Stimulated activated naive CD4-positive, alpha-beta T cell treated with Interleukin-2 at 50 U/mL for 16 hours (primary cell): ENCODE results near the gene SLC22A16.

Experiments used
- DNase-seq: peaks from one replicate; lab custom pipeline; 2025; lab: John Stamatoyannopoulos, UW

The SLC22A16 gene

GRCh38 chr6:110401585-110402176 lies 74.7 kb downstream of the SLC22A16 start:
- no peak for DNase-seq

- DNase-seq = no peak
These were observed 76.2 kb downstream of the SLC22A16 start for GRCh38 chr6:110400208-110400607.

DNA sequence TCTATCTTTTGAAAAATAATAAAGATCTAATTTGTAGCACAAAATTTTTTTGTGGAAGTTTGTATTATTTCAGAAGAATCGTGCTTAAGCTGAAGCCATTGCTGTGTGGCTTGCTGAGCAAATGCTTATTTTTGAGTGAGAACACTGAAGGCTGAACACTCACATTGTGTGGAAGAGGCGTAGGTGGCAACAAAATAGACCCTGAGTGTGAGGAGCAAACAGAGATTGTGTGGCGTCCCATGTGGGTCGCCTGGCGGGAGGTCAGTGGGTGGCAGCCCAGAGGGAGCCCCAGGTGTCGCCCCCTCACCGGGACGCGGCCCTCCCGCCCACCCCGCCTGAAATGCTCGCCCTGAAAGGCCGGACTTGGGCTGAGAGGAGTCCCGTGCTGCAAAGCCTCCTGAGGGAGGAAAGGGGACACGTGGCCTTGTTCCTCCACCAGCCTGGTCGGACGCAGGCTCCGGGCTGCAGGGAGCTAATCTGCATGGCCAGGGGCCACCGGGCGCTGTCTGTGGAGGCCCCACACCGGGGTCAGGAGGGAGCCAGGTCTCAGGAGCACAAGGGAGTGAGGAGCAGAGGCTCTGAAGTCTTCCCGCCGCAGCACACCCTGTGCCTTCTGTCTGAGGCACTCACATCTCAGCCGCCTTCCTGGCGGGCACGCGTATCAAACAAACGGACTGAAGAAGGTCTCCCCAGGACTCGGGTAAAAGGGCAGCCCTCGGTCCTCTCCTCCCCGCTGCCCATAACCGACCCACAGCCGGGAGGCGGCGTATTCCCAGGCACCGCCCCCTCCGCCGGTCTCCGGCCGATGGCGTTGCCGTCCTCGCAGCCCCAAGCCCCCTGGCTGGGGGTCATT lies 77.0 kb downstream of the SLC22A16 start:
- no peak for DNase-seq

DNA sequence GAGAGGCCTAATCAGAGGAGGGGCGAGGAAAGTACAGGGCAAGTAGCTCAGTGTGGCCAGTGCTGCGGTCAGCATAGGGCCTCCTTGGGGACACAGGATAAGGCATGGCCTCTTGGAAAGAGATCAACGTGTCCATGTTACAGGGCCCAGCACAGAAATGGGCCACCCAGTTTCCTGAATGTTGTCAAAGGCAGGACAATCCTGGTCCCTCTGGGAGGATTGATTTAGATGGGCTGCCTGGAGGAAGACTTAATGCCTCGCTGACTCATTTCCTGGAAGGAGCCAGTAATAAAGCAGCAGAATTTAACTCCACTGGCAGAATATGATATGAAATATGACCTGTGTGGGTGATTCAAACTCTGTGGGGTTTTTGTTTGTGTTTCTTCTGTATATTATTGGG lies 77.6 kb downstream of the SLC22A16 start:
- no peak for DNase-seq

DNA sequence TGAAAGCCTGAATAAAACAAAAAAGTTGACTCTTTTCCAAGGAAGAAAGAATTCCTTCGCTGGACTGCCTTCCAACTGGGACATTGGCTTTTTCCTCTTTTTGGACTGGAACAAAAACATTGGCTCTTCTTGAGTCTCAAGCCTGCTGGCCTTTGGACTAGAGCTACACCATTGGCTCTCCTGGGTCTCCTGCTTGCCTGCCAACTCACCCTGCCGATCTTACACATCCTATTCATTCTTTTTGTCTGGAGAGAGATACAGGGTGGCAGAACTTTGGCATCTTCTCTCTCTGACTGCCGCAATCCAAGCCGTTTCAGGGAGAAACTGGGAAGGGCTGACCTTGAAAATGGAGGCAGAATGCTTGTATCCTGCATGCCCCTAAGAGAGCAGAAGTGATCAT lies 81.2 kb downstream of the SLC22A16 start:
- DNase-seq = no peak

DNA sequence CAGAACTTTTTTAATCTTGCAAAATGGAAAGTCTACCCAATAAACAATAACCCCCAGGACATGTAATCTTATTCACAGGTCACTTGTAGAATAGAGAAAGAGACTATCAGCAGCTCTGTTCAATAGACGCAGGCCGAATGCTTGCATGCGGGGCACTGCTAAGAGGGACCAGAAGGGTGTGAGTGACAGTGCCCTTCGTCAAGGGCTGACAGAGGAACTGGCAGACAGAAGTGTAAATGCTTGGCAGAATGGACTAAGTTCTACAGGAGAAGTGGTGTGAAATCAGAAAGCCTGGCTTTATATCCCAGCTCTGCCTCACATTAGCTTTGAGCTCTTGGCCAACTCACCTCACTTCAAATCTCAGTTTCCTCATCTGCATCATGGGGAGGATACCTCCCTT lies 82.0 kb downstream of the SLC22A16 start:
- no peak for DNase-seq

GRCh38 chr6:110392727-110393126 lies 83.7 kb downstream of the SLC22A16 start:
- DNase-seq = no peak

GRCh38 chr6:110390404-110390803 lies 86.0 kb downstream of the SLC22A16 start:
- no peak for DNase-seq

DNA sequence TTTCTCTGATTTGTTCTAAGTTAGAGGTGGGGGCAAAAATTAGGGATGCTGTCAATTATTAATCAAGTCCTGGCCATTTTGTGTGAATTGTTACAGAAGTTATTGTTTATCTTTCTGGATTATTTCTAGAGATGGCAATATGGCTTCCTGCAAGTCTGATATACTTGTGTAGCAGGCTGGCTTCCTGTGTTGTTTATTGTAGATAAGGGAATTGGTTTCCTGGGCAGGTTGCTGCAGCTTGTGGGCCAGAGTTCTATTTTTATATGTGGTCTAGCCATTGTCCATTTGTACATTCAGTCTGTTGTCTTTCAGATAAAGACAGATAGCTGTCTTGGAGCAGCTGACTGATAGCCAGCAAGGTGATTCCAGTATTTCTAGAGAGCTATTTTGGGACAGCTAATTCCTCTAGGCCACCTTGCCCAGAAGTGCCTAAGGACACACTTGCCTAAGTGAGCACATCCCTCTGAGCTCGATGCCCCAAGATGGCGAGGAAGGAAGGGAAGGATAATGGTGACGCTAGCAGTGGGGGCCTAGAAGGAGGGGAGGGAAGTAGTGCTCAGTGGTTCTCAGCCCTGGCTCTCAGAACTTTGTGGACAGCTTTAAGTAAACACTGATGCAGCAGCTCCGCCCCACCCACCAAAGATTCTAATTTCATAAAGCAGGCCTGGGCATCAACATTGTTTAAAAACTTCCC lies 86.6 kb downstream of the SLC22A16 start:
- no peak for DNase-seq

- no peak for DNase-seq
These were observed 88.4 kb downstream of the SLC22A16 start for GRCh38 chr6:110387986-110388385.

DNA sequence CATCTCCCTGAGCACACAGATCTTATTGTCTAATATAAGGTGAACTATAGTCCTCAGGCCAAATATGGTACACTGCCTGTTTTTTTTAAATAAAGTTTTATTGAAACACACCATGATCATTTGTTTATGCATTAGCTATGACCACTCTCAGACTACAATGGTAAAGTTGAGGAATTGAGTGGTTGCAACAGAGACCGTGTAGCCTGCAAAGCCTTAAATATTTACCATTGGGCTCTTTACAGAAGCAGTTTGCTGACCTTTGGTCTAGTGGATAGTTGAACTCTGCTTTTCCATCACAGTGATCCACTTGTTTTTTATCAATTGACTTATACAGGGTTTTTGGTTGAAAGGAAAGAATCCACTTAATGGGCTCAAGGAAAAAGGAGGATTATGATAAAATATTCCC lies 91.0 kb downstream of the SLC22A16 start:
- DNase-seq = no peak

- DNase-seq = no peak
These were observed 97.9 kb downstream of the SLC22A16 start for GRCh38 chr6:110378552-110378951.
